ENCODE measurements around the gene NCOA7. TPM values are rescaled to one million over a fixed set of nuclear protein-coding genes. Genes with fewer than 3 reads are reported as not detected.
A peak's percentile ranks its signal among the peaks of the same experiment; 100 is the strongest.

Gene NCOA7
- total and polyA plus RNA-seq, 9 of the 15 experiments (the other 6 are each of a cell fraction or from before 2014, with no cell fraction given), result 5.8 to 14.6 (median 9.3) TPM

GRCh38 chr6:125948455-125948854 is 157.7 kb downstream of the NCOA7 start (continued):
- TF ChIP-seq PTRF (tag; IDR thresholded peaks at IDR 0.05) (no peak), ZBTB8A (IDR thresholded peaks at IDR 0.05; ENCODE audit: partially characterized antibody) (peak; percentile 52), C11orf30 (IDR thresholded peaks at IDR 0.05; ENCODE audit: low read depth) (peak; percentile 30; the same call in 1 of the 2 replicates), SMAD4 (CRISPR knock-in tag; conservative IDR thresholded peaks at IDR 0.05) (no peak), ZNF212 (CRISPR knock-in tag; IDR thresholded peaks at IDR 0.05) (no peak), ZC3H4 (CRISPR knock-in tag; IDR thresholded peaks at IDR 0.05; ENCODE audit: borderline replicate concordance) (no peak), BACH1 (tag; IDR thresholded peaks at IDR 0.05) (no peak), NCOA4 (IDR thresholded peaks at IDR 0.05; ENCODE audit: partially characterized antibody) (no peak), ZZZ3 (IDR thresholded peaks at IDR 0.05) (no peak), KAT7 (CRISPR knock-in tag; IDR thresholded peaks at IDR 0.05; ENCODE audit: borderline replicate concordance) (no peak), ZNF175 (CRISPR knock-in tag; IDR thresholded peaks at IDR 0.05; ENCODE audit: low read depth) (no peak), MYBL2 (IDR thresholded peaks at IDR 0.05; ENCODE audit: low read depth) (0 out of 2 replicates have a peak, but pooled peaks have one; percentile 12), MYBL2 (CRISPR knock-in tag; IDR thresholded peaks at IDR 0.05; ENCODE audit: borderline replicate concordance) (no peak), MTA1 (IDR thresholded peaks at IDR 0.05; ENCODE audit: borderline replicate concordance) (0 out of 2 replicates have a peak, but pooled peaks have one; percentile 48), TCFL5 (CRISPR knock-in tag; conservative IDR thresholded peaks at IDR 0.05) (no peak), SPI1 (IDR thresholded peaks at IDR 0.05; ENCODE audit: borderline replicate concordance, low read depth, low read length) (peak; percentile 80), ZNF395 (CRISPR knock-in tag; IDR thresholded peaks at IDR 0.05) (peak; percentile 3; the same call in 1 of the 2 replicates), ZNF143 (CRISPR knock-in tag; IDR thresholded peaks at IDR 0.05) (no peak), ZNF740 (CRISPR knock-in tag; IDR thresholded peaks at IDR 0.05) (no peak), ZNF740 (tag; IDR thresholded peaks at IDR 0.05) (no peak), AFF1 (IDR thresholded peaks at IDR 0.05; ENCODE audit: low read depth in 1 of 2, partially characterized antibody in 2 of 2) (peak in 1 of 2 experiments; percentile 45), RBM17 (IDR thresholded peaks at IDR 0.05; ENCODE audit: borderline replicate concordance, low read depth, low read length) (no peak), SIN3B (IDR thresholded peaks at IDR 0.05; ENCODE audit: low read depth) (0 out of 2 replicates have a peak, but pooled peaks have one; percentile 15), MIER1 (IDR thresholded peaks at IDR 0.05; ENCODE audit: low read depth) (no peak), ZNF140 (CRISPR knock-in tag; IDR thresholded peaks at IDR 0.05) (no peak)
